ENCODE measurements around the gene RAB36.
"Not testable (repeated sequence)": the region's sequence is repeated elsewhere in the genome, so short reads cannot be mapped to it uniquely, and the experiment has no call there.

RAB36 gene

GRCh38 chr22:23121000-23121421, 24.3 kb upstream of the RAB36 start:
- no peak for DNase-seq (ENCODE audit: low read depth in 2 of 2)

GRCh38 chr22:23121424-23121823, 23.9 kb upstream of the RAB36 start:
- DNase-seq (ENCODE audit: low read depth in 2 of 2) = no peak

GRCh38 chr22:23122216-23122957, 22.9 kb upstream of the RAB36 start:
- DNase-seq (ENCODE audit: low read depth in 2 of 2) = no peak

GRCh38 chr22:23122992-23123803, 22.1 kb upstream of the RAB36 start:
- no peak for DNase-seq (ENCODE audit: low read depth in 2 of 2)

DNA sequence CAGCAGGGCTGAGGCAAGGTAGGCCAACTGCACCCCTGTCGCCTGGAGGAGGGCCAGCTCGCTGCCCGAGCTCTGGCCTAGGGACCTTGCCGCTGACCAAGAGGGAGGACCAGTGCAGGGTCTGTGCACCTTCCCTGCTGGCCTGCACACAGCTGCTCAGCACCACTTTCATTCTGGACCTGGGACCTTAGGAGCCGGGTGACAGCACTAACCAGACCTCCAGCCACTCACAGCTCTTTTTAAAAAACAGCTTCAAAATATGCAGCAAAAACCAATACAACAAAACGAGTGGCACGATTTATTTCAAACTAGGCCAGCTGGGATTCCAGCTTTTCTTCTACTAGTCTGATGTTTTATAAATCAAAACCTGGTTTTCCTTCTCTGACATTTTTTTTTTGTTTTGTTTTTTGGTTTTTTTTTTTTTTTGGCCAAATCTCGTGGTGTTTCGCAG, 21.4 kb upstream of the RAB36 start:
- no peak for DNase-seq (ENCODE audit: low read depth in 2 of 2)

- DNase-seq (ENCODE audit: low read depth in 2 of 2) = no peak
These were observed 20.4 kb upstream of the RAB36 start for GRCh38 chr22:23124611-23125511.

DNA sequence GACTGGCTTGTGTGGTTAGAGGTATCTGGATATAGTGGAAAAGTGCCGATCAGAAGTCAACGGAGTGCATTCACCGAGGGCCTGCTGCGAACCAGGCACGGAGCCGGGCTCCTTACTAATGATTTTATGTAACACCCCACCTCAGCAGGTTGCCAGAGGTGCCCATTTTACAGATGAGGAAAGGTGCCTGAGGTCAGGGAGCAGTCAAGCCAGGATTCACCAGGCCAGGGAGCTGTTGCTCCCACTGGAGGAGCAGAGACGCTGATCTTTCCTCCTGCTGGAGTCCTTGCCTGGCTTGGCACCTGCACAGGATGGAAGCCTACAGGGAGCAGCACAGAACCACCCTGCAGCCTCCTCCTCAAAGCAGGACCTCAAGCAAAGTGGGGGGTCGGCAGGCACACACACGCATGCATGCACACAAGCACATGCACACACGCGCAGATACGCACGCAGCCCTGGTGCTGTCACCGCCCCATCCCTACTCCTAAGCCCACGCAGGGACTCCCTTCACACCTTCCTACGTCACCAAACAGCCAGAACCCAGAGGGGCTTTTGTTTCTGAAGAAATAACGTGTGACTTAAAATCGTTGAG, 19.7 kb upstream of the RAB36 start:
- no peak for DNase-seq (ENCODE audit: low read depth in 2 of 2)

DNA sequence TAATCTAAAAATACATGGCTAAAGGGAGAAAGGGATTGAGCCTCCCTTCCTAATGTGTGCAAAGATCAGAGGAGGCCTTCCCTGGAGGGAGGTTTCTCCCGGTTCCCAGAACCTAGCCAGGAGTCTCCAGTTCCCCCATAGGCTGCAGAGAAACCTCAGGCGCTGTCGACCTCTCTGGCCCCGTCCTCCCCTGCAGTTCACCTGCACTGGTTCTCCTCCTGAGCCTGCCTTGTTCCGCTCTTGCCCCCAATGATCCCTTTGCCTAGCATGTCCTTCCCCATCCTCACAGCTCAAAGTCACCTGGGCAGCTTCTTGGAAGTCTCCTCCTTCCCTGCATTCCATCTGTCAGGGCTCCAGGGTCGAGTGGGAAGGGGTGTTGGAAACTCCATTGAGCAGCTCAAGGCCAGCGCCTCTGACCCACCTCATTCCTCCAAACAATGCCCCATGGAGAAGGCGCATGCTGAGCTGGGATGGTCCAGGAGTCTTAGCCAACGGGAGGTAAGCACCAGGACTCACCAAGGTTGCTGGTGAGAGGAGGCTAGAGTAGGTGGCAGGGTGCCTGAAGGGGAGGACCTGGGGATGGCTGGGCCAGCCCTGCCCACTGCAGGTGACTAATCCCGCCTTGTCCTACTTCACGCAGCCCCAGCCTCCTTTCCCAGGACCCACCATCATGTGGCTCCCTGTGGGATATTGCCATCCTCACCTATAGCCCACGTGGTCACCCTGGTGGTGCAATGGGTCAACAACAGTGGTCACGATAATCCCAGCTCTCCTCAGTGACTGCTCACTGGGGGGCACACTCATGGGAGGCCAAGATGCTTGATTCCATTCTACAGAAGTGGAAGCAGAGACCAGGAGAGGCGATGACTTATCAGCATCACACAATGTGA, 18.9 kb upstream of the RAB36 start:
- DNase-seq (ENCODE audit: low read depth in 2 of 2) = no peak

DNA sequence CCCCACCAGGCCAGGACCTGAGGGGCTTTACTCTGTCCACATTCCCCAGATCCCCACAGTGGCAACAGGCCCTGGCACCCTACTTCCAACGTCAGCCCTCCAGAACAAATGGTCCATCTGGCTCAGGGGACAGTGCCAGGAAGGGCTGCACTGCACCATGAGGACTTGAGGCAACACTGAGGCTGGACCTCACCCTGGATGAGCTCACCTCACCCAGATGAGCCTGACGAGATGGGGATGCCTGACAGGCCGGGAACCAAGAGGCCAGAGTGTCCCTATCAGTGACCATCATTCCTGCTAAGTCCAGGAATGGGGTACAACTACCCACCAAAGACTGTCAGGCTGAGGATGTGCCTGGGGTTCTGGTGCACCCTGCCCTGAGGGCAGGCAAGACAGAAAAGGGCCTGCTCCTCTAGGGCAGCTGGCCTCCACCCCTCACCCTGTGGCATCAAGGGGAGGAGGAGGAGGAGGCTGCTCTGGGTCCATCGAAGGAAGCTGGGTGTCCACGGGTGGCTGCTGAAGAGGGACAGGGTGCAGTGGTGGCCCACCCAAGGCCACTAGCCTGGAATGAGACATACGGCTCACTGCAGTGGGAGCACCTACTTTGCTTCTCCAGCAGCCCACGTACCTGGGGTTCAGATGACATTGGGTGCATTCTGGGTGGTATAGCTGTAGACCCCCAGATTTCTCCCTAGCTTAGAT, 18.1 kb upstream of the RAB36 start:
- DNase-seq (ENCODE audit: low read depth in 2 of 2) = no peak

DNA sequence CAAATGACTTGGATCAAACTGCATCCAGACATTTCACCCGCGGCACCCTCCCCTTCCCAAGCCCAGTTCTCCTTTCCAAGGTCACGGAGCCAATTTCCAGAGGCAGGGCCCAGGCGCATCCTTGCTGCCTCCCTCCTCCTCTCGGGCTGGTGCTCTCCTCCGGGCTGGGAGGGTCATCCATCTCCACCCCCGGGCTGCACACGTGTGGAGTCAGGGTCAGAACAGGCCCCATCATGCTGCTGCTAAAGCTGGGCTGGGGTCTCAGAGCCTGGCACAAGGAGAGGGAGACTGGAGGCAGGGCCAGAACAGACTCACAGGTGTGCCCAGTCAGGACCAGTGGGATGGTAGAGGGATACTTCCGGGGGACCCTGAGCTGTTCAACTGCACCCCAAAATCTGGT, 17.5 kb upstream of the RAB36 start:
- DNase-seq (ENCODE audit: low read depth in 2 of 2) = no peak

DNA sequence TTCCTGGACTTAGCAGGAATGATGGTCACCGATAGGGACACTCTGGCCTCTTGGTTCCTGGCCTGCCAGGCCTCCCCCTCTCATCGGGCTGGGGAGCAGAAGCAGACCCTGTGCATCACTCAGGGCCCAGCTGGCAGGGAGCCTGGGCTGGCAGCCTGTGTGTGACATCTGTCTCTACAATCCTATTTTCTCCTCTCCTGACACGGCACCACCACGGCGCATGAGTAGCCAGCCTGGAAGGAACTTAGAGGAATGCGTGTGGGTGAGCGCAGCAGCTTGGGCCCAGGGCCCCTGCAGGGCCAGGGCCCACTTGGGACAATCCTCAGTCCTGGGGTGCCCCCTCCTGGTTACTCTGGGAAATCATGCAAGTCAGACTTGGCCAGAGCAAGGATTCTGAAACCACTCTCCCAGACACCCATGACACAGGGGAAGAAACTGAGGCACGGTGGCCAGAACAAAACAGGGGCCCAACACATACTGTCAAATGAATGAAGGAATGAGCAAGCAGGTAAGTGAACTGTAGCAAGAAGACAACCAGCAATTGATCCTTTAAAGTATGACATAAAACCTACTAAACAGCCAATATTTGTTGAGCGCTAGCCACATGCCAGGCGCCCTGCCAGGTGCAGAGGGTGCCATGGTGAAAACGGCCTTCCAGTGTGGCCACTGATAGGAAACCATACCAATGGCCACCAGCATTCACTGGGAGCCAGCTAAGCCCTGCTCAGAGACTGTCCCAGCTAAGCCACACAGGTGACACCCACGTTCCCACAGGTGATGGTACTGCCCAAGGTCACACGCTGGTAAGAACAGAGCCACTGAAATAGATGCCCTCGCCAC, 16.8 kb upstream of the RAB36 start:
- DNase-seq (ENCODE audit: low read depth in 2 of 2) = peak; percentile 51 to 59

DNA sequence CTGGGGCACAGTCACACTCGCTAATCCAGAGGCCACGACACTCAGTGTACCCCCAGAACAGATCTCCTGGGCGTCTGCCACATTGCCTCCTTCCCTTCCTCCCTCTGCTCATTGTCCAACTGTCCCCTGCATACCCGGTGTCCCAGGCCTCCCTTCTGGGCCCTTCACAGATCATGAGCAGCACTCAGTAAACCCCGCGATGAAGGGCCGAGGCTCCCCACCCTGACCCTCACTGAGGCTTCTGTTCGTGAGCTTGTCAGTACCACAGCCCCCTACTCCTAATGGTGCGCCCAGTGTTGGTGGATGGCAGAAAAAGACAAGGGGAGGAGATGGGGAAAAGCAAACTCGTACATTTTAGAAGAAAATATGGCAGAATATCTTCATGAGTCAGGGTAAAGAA, 16.1 kb upstream of the RAB36 start:
- DNase-seq (ENCODE audit: low read depth in 2 of 2) = no peak

GRCh38 chr22:23130697-23131096, 14.6 kb upstream of the RAB36 start:
- no peak for DNase-seq (ENCODE audit: low read depth in 2 of 2)

DNA sequence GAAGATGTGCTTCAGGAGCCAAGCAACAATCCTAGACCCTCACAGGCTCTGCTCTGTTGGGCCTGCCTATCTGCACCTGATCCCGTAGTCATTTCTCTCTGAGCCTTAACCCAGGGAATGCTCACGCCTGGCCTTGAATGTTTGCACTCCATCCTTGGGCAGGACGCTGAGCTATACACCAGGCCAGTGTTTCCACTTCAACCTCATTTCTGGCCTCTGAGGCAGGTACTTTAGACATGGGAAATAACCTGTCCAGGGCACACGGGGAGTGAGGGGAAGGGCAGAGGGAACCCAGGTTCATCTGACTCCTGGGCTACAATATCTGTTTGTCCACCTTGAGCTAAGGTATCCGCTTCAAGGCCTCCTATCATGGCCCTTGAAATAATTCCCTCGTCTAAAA, 13.3 kb upstream of the RAB36 start:
- no peak for DNase-seq (ENCODE audit: low read depth in 2 of 2)

- DNase-seq (ENCODE audit: low read depth in 2 of 2) = no peak
These were observed 12.7 kb upstream of the RAB36 start for GRCh38 chr22:23132376-23133091.

- DNase-seq (ENCODE audit: low read depth in 2 of 2) = no peak
These were observed 11.4 kb upstream of the RAB36 start for GRCh38 chr22:23133922-23134321.

DNA sequence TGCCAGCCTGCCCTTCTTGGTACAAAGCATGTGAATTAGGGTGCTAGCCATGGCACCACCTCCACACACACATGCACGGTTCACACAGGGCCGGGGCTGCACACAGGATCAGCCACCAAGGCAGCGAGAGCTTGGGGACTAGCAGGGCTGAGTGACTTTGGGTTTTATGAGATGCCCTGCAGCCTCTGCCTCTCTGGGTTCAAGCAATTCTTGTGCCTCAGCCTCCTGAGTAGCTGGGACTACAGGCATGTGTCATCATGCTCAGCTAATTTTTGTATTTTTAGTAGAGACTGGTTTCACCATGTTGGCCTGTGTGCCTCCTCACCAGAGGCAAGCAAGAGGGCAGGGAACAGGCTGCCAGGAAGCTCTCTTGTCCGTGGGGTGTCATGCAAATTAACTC, 8.3 kb upstream of the RAB36 start:
- DNase-seq (ENCODE audit: low read depth in 2 of 2) = not testable (repeated sequence)

- DNase-seq (ENCODE audit: low read depth in 2 of 2) = no peak
These were observed 7.8 kb upstream of the RAB36 start for GRCh38 chr22:23137468-23137867.

Measured in stimulated activated CD8-positive, alpha-beta memory T cell treated with anti-CD3 and anti-CD28 coated beads, Interleukin-7, amount 100 ng/mL, for 4 hours (primary cell).